NOMO-1 treated with DMSO at 0.1 percent for 48 hours (cell line): ENCODE measurements around the gene ANAPC1.
"Not testable (repeated sequence)": the region's sequence is repeated elsewhere in the genome, so short reads cannot be mapped to it uniquely, and the experiment has no call there.

Experiments used
- DNase-seq: peaks from one replicate; lab custom pipeline; 2025; ENCODE audit not compliant: unreplicated experiment; lab: John Stamatoyannopoulos, UW

ANAPC1 gene

DNA sequence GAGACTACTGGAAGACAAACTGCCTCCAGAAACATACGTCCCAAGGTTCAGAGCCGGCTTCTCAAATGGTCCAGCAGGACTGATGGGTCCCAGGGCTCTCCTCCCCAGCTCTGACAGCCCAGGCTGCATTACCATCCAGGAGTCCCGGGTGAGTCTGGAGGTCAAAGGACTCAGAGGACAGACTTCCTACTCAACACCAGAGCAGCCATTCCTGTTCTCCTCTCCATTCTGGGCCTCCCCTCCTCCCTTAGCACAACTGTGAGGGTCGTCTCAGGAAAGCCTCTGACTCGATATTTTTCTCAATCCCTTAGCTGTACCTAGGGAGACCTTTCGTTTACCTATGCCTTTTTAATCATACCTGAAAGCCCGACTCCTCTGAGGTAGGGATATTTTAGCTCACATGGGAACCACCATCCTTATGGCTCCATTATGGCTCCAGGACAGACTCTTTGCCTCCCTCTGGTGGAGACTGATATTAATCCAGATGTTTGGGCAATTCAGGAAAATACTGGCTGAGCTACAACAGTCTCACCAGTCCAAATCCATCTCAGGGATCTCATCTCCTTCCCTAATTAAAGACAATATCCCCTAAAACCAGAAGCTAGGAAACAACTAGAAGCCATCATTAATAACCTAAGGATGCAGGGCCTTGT, 70.9 kb downstream of the ANAPC1 start:
- DNase-seq: not testable (repeated sequence)

DNA sequence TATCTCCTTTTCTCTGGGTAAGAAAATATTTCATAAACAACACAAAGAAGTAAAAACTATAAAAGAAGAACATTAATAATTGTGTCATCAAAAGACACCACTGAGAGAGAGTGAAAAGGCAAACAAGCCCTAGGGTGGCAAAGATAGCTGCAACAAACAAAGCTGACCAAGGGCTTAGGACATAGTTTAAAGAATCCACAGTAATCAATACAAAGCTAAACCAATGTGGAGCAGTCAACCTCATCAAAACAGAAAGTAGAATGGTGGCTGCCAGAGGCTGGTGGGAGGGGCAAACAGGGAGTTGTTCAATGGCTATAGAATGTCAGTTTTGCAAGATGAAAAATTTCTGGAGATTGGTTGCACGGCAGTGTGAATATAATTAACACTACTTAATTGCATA, 93.4 kb downstream of the ANAPC1 start:
- DNase-seq: not testable (repeated sequence)

- not testable (repeated sequence) for DNase-seq
Observed at GRCh38 chr2:111784081-111784480, 99.9 kb downstream of the ANAPC1 start.

DNA sequence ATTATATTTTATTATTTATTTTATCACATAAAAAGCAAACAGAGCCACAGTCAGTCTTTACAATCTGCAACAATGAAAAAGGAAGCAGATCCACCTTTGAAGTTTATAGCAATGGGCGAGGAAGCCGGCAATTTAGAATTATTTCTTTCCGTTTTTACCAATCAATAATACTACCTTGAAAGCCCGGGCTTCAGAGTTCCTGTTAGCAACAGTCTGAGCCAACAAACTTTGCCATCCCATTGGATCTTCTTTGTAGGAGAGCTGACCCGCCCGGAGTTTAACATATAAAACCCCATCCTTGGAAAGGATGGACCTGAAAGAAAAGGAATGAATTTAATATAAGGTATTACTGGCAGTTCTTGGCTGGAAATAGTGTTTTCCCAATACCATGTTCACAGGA, 101.8 kb downstream of the ANAPC1 start:
- not testable (repeated sequence) for DNase-seq

- not testable (repeated sequence) for DNase-seq
Observed at GRCh38 chr2:111781443-111782094, 102.4 kb downstream of the ANAPC1 start.

DNA sequence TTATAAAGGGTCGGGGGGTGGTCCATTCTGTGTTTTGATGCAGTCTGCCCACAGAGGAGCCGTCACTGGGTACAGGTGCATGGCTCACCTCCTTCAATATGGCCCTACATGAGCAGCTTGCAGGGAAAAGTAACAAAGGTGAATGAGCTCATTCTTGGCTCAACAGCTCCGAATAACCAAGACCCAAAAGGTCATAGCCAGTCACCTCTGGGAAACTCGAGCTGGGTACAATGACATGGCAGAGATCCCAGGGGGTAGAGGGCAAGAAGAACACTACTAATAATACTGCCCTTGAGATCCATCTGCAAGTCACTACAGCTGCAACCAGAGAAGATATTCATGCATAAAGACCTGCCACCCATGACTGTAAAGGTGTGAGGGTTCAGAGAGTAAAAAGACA, 106.8 kb downstream of the ANAPC1 start:
- DNase-seq: not testable (repeated sequence)

GRCh38 chr2:111776296-111776695, 107.7 kb downstream of the ANAPC1 start:
- not testable (repeated sequence) for DNase-seq

- DNase-seq: not testable (repeated sequence)
Observed at GRCh38 chr2:111772180-111772579, 111.8 kb downstream of the ANAPC1 start.

DNA sequence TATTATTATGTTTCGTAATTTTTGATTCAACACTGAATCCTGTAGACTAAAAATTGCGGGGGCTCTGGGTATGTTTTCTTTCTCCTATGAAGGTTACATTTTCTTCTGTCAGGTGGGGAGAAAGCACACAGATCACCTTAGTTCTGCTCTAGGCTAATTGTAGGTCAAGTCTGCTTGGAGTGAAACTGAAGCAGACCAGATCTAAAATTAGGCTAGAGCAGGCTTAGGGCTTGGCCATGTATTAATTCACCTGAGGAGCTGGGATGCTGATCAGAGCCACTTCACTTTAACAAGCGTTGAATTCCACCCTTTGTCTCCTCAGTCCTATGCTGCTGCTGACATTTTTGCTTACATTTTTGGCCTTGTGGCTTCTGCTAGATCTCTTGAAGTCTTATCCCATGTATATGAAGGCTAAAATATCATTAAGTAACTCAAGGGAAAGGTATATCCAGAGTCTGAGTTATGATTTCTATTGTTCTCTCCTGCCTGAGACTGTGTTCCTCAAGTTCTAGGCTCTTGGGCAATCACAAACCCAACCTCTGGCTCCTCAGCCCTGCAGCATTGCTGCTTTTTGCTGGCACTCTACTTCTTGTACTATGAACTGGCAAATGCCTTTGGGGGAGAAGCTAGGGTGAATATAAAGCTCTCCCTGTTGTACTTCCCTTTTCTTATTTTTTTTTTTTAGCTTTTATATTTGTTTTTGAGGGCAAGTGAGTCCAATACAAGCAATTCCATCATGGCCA, 112.9 kb downstream of the ANAPC1 start:
- not testable (repeated sequence) for DNase-seq

- not testable (repeated sequence) for DNase-seq
Observed at GRCh38 chr2:111768266-111769190, 115.5 kb downstream of the ANAPC1 start.

- DNase-seq: peak; percentile 25
Observed at GRCh38 chr2:111767087-111767486, 116.9 kb downstream of the ANAPC1 start.

DNA sequence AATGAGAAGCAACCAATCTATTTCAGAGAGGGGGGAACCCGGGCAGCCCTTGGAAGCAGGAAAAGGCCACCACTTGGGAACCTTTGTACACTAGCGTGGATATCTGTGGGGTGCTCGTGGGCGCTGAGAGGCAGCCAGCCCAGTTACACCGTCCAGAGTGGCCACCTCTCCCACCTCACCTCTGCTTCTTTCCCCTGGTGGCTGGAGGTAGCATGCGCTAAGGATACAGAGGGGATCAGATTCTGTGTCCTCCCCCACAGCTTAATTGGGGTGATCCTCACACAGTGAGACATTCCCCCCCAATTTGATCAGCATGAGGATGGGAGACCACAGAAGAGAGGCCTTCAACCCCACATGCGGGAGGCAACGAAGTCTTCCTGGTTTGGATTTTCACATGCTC, 117.7 kb downstream of the ANAPC1 start:
- DNase-seq: not testable (repeated sequence)

DNA sequence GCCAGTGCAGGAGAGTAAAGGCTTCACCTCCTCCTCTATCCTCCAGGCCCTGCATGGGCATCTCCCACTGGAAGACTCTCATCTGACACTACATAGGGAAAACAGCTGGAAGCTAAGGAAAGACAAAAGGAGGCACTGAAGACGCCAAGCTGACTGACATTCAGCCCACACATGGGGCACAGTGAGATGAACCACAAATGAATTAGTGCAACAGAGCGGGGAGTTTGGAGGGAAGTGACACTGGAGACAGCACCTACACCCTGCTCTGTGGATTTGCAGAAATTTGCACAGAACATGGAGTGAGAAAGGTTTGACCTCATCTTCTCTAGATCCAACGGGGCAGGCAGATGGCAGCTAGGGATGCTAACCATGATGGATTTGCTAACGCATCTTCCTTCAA, 119.8 kb downstream of the ANAPC1 start:
- not testable (repeated sequence) for DNase-seq

DNA sequence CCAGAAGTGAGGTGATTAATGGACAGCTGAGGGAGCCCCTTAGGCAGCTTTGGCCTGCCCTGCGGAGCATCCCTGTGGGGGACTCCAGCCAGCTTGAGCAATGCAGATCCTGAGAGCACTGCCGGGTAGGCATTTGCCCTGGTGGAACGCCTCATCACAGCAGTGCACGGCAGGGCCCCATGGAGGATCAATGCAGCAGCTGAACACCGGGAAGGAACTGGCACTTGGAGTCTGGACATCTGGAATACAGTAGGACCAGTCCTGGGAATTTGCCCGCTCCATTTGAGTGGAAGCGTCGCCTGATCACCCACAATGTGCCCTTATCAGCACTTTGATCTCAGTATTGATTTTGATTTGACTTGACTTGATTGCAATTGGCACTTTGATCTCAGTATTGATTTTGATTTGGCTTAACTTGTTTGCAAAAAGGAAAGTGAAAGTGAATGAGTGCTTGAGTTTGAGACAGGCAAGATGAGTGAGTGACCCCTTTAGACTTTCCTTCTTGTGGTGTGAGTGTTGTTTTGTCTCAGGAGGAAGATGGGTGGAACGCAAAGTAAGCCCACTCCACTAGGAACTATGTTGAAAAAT, 123.2 kb downstream of the ANAPC1 start:
- not testable (repeated sequence) for DNase-seq

DNA sequence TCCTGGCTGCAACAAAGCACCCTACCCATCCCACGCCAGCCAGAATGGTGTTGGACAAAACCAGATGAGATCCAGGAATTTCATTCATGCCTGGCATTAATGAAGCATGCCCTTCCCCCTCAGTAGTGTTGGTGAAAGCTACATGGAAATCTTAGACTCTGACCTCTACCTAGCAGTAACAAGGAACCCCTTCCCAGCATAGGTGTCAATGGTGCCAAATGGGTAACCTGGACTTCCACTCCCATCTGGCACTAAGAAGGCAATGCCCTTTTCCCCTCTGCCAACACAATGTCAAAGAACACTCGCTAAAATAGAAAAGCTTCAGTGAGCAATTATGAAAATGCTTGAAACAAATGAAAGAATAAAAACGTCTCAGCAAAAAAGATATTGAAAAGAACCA, 131.5 kb downstream of the ANAPC1 start:
- DNase-seq: not testable (repeated sequence)

- peak; percentile 49 for DNase-seq
Observed at GRCh38 chr2:111750641-111751040, 133.4 kb downstream of the ANAPC1 start.

GRCh38 chr2:111748429-111748828, 135.6 kb downstream of the ANAPC1 start:
- not testable (repeated sequence) for DNase-seq

GRCh38 chr2:111747410-111748115, 136.4 kb downstream of the ANAPC1 start:
- DNase-seq: not testable (repeated sequence)

DNA sequence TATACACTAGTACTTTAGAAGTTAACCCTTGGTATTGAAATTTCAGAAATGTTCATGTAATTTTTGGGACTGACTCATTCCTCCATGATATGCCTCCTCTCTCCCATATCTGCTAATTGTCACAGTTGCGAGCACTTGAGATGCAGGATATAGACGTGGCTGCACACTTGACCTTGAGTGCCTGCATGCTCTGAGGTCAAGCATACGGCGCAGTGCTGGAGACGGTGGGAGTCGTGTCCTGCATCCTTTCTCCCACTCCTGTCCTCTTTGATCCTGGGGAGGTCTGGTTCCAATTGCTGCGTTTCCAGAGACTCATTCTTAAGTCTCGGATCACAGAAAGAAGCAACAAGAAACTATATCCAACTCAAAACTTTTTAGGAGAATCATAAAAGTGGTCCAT, 139.2 kb downstream of the ANAPC1 start:
- not testable (repeated sequence) for DNase-seq

DNA sequence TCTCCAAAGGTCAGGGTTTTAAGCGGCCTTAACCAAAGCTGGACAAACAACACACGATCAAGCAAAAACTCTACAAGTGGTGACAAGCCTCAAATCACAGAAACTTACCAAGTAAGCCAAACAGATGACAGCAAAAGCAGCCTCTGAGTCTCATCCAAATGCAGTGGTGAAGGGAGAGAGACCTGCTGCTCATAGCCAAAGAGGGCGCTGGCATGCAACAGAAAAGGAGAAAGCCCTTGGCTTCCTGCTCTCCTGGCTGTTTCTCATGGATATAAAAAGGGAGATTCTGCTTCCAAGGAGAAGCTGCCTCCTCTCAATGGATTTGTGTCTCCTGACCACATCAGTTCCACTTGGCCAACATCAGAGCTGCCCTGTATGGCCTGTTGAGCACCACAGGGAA, 142.5 kb downstream of the ANAPC1 start:
- DNase-seq: not testable (repeated sequence)
